NCI-H146 treated with DMSO at 0.1 percent for 48 hours (cell line): ENCODE measurements around the gene HCFC1R1.

Source experiments
- DNase-seq: peaks from one replicate; lab custom pipeline; 2025; ENCODE audit not compliant: unreplicated experiment; lab: John Stamatoyannopoulos, UW

The HCFC1R1 gene

GRCh38 chr16:2979669-2980226, 44.0 kb downstream of the HCFC1R1 start:
- DNase-seq: no peak

DNA sequence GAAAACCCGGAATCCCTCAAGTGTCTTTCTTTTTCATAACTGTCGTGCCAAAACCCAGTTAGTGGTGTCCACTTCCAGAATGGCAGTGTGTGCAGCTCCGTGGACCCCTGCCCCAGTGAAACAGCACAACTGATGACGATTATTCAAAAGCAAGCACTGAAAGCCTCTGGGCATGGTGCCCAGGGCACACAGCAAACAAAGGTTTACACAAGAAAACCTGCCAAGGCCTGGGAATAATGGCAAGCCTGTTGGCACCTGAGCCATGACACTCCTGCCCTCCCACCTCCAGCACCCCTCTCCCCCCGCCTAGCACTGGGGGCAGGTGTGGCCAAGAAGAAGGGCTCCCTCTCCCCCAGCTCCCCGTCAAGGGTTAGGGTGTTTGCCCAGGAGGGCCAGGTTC, 46.3 kb downstream of the HCFC1R1 start:
- DNase-seq: no peak

- no peak for DNase-seq
Measured at GRCh38 chr16:2976673-2977072, 47.1 kb downstream of the HCFC1R1 start.

DNA sequence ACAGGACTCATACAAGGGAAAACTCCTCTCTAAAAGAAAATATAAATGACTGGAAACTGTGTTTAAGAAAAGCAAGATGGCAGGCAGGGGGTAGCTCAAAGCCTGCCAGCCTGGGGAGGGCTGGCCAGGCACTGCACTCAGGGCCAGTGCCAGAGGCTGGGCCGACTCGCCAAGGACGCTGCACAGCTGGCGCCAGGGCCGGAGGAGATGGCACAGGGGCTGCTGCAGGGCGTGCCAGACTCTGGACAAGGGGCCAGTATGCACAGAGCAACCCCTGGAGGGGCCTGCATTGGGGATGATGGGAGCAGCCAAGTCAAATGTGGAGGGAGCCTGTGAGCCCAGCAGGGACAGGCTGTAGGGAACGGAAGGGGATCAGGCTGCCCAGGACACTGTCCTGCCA, 47.5 kb downstream of the HCFC1R1 start:
- DNase-seq: no peak

- no peak for DNase-seq
Measured at GRCh38 chr16:2975161-2975795, 48.5 kb downstream of the HCFC1R1 start.

DNA sequence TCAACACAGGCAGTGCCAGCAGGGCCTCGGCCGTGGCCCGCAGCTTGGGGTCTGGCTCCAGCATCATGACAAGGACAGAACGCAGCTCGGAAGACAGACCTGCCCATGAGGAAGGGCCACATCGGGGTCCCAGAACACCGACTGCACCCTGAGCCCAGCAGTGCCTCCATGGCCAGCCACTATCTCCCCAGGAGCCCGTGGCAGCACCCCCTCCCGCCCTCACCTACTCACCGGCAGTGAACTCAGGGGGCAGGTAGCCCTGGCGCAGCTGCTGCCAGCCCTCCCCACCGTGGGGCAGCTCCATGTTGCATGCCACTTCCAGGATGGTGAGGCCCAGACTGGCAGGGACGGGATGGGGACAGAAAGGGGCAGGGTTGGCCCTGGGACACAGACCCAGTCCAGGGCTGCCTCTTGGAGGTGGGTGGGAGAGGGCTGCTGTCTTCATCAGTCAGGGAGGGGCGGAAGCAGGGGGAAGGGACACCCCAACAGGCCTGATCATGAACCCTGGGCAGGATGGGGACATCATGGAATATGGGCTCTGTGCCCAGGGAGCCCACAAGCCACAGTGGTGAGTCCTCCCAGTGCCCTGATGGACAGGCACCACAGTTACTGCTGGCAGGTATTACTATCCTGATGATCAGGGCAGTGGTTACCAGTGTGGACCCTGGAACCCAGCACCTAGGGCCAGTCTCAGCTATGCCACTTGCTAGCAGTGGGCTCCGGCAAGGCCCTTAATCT, 49.3 kb downstream of the HCFC1R1 start:
- DNase-seq: no peak

DNA sequence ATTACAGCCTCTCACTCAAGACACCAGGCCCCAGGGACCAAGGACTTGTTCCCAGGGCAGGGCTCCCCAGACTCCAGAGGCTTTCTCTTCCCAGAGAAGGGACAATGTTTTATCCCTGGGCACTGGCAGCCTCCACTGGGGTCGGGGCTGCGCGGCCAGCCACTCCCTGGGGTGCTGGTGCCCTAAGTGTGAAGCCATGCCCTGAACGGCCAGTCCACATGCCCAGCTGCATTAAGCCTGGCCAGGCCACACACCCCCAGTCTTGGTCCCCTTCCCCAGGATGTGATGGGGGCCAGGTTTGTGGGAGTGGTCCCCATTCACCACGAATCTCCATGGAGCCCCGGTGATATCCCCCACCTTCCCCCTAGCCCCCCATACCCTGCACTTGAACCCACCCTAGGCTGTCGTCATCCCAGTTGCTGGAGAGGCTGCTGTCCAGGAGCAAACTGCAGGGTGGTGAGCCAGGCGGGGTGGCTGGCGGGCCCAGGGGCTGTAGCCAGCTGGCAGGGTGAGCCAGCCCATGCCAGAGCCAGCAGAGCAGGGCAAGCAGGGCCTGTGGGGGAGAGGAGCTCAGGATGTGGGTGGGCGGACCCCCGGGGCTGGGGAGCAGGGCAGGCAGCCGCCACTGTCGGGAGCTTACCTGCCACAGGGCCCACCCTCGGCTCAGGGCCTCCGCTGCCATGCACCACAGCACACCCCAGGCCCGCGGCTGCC, 50.0 kb downstream of the HCFC1R1 start:
- DNase-seq: no peak

- no peak for DNase-seq
Measured at GRCh38 chr16:2973093-2973492, 50.6 kb downstream of the HCFC1R1 start.
